GM12874 (cell line): ENCODE results near the gene MRGPRX4.

Source experiments
- CTCF ChIP-seq: IDR thresholded peaks from 2 replicates; pipeline ENCODE4 v1.5.1; 2011; ENCODE audit warnings: low read depth, mild to moderate bottlenecking, control low read depth, low read length, moderate library complexity; ENCODE audit not compliant: insufficient read depth

Gene MRGPRX4

GRCh38 chr11:18222814-18223421, 50.3 kb downstream of the MRGPRX4 start:
- no peak for TF ChIP-seq CTCF
